ENCODE data around the gene OLR1. TPM values are rescaled to one million over a fixed set of nuclear protein-coding genes. Genes with fewer than 3 reads are reported as not detected.

The OLR1 gene
- total RNA-seq, 1 donor, result under 0.01 TPM

DNA sequence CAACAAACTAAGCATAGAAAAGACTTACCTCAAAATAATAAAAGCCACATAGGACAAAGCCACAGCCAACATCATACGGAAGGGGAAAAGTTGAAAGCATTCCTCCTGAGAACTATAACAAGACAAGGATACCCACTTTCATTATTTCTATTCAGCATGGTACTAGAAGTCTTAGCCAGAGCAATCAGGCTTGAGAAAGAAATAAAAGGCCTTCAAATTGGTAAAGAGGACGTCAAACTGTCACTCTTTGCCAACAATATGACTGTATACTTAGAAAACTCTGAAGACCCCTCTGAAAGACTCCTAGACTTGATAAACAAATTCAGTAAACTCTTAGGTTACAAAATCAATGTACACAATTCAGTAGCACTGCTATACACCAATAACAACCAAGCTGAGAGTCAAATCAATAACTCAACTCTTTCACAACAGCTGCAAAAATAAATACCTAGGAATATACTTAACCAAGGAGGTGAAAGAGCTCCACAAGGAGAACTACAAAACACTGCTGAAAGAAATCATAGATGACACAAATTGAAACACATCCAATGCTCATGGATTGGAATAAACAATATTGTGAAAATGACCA lies 61.6 kb downstream of the OLR1 start:
- H3K4me1 ChIP-seq (ENCODE audit: insufficient read depth, low read length), result no peaks in the 10 kb centered on the region
- no peak for DNase-seq (ENCODE audit: insufficient read length, low spot score, missing footprints)
- no peak overlapping the region for H3K4me2 ChIP-seq (ENCODE audit: insufficient read depth, low read length)
- no peaks in the 10 kb centered on the region for H3K9me3 ChIP-seq (ENCODE audit: low read depth, low read length)
- no peaks in the 10 kb centered on the region for H3K27me3 ChIP-seq (ENCODE audit: insufficient read depth, low read length)
- H3K36me3 ChIP-seq (ENCODE audit: insufficient read depth, low read length), result no peaks in the 10 kb centered on the region
- H3K27ac ChIP-seq (ENCODE audit: low read depth, low read length), result no peak overlapping the region
- no peak overlapping the region for H3K4me3 ChIP-seq (ENCODE audit: insufficient read depth, low read length)
- TF ChIP-seq, protein P1, sequence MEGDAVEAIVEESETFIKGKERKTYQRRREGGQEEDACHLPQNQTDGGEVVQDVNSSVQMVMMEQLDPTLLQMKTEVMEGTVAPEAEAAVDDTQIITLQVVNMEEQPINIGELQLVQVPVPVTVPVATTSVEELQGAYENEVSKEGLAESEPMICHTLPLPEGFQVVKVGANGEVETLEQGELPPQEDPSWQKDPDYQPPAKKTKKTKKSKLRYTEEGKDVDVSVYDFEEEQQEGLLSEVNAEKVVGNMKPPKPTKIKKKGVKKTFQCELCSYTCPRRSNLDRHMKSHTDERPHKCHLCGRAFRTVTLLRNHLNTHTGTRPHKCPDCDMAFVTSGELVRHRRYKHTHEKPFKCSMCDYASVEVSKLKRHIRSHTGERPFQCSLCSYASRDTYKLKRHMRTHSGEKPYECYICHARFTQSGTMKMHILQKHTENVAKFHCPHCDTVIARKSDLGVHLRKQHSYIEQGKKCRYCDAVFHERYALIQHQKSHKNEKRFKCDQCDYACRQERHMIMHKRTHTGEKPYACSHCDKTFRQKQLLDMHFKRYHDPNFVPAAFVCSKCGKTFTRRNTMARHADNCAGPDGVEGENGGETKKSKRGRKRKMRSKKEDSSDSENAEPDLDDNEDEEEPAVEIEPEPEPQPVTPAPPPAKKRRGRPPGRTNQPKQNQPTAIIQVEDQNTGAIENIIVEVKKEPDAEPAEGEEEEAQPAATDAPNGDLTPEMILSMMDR (IDR thresholded peaks at IDR 0.05; ENCODE audit: extremely low read depth, low read depth, low read length), result no peak
- H3K79me2 ChIP-seq (ENCODE audit: insufficient read depth, low read length), result no peaks in the 10 kb centered on the region
- H2AFZ ChIP-seq (ENCODE audit: low read length), result no peak overlapping the region
- no peaks in the 10 kb centered on the region for H4K20me1 ChIP-seq (ENCODE audit: insufficient read depth, low read length)

Other genes with a start within 250 kb of the OLR1 start
- not detected in 2 replicates for gene CLEC2A, start 239.8 kb downstream of the OLR1 start, total RNA-seq
- 0.29 and 0.72 TPM in 2 replicates for gene CLEC12A, start 200.7 kb downstream of the OLR1 start, total RNA-seq
- not detected in 2 replicates for gene CLEC1B, start 173.0 kb downstream of the OLR1 start, total RNA-seq
- gene CLEC12B, start 161.5 kb downstream of the OLR1 start, total RNA-seq, result not detected in 2 replicates
- not detected in 2 replicates for gene CLEC9A, start 141.4 kb downstream of the OLR1 start, total RNA-seq
- gene CLEC1A, start 73.1 kb downstream of the OLR1 start, total RNA-seq, result under 0.01 TPM in 1 of 2 replicates, not detected in the other
- gene CLEC7A, start 41.9 kb downstream of the OLR1 start, total RNA-seq, result under 0.01 and 0.36 TPM in 2 replicates
- gene TMEM52B, start 6.9 kb upstream of the OLR1 start, total RNA-seq, result not detected in 2 replicates
- gene GABARAPL1, start 40.7 kb upstream of the OLR1 start, total RNA-seq, result 64.2 and 65.9 TPM in 2 replicates
- gene KLRD1, start 135.7 kb upstream of the OLR1 start, total RNA-seq, result 0.29 and 0.36 TPM in 2 replicates
- under 0.01 TPM in 1 of 2 replicates, not detected in the other for gene KLRK1, start 217.9 kb upstream of the OLR1 start, total RNA-seq
- gene KLRC4, start 237.6 kb upstream of the OLR1 start, total RNA-seq, result not detected in 2 replicates
- 0.72 TPM in 1 of 2 replicates, not detected in the other for gene KLRC3, start 248.5 kb upstream of the OLR1 start, total RNA-seq